ENCODE measurements around the gene DEFB124. TPM values are rescaled to one million over a fixed set of nuclear protein-coding genes. Genes with fewer than 3 reads are reported as not detected.

Gene DEFB124
- total RNA-seq (2021): not detected in 2 replicates
- long read RNA-seq: 0 reads

- H4K5ac ChIP-seq (ENCODE audit: insufficient read length, low read depth, low read length): no peak within 1 kb of the TSS
- Mint-ChIP-seq H3K4me1 (no peaks in the 10 kb centered on the region), H3K27me3 (ENCODE audit: low read depth) (peaks cover 23% of the 10 kb centered on the region), H3K9me3 (peaks cover 67 to 70% of the 10 kb centered on the region in 2 experiments), H3K36me3 (ENCODE audit: insufficient read depth in 1 of 3, low read depth in 3 of 3) (peaks cover 10 to 47% (median 17%) of the 10 kb centered on the region in 3 experiments; a peak in 6 of 7 replicates), H3K4me3 (peak within 1 kb of the TSS in 1 of 2 experiments; percentile 56; a peak in 3 of 5 replicates), H3K27ac (no peak within 1 kb of the TSS)
- H4K8ac ChIP-seq (replicated peaks; ENCODE audit: insufficient read length, low read depth, low read length): no peak within 1 kb of the TSS
- no peak within 1 kb of the TSS for H4K91ac ChIP-seq (ENCODE audit: insufficient read length, low read depth, low read length)
- no peak within 1 kb of the TSS for H3K4ac ChIP-seq (ENCODE audit: low read depth, low read length)
- no peak within 1 kb of the TSS for H3K56ac ChIP-seq (ENCODE audit: insufficient read length, low read depth, low read length)
- no peak within 1 kb of the TSS for H3K27ac ChIP-seq (ENCODE audit: insufficient read length, low read depth, low read length)
- H3K9me3 ChIP-seq (ENCODE audit: control insufficient read depth, low read depth, low read length): peaks cover 62% of the 10 kb centered on the region
- no peak within 1 kb of the TSS for H2BK20ac ChIP-seq (ENCODE audit: low read depth, low read length, poor library complexity, severe bottlenecking)
- no peak within 1 kb of the TSS for H3T11ph ChIP-seq (ENCODE audit: low read length)
- WGBS (ENCODE audit: extremely low coverage, insufficient read length, low lambda C conversion rate): no CpG with 5 or more reads among the region's 33 CpGs
- H2AK5ac ChIP-seq (ENCODE audit: insufficient read length, low read length): no peak within 1 kb of the TSS
- no peak for TF ChIP-seq CTCF (conservative IDR thresholded peaks at IDR 0.05)
- H3K14ac ChIP-seq (ENCODE audit: insufficient read depth, low read length): no peak within 1 kb of the TSS
- H3K9ac ChIP-seq (ENCODE audit: extremely low read depth, insufficient read length, low read length): no peak within 1 kb of the TSS
- H3K4me1 ChIP-seq (ENCODE audit: insufficient read depth, low read length): no peaks in the 10 kb centered on the region
- no peak within 1 kb of the TSS for H3K18ac ChIP-seq (ENCODE audit: insufficient read length, low read depth, low read length)
- H3K23ac ChIP-seq (ENCODE audit: insufficient read length, low read depth, low read length): no peak within 1 kb of the TSS
- H3K23me2 ChIP-seq (ENCODE audit: insufficient read length, low read depth, low read length, poor library complexity, severe bottlenecking): no peaks in the 10 kb centered on the region
- no peak within 1 kb of the TSS for H2BK12ac ChIP-seq (ENCODE audit: insufficient read length, low read depth, low read length)
- H2BK120ac ChIP-seq (ENCODE audit: low read depth, low read length, poor library complexity, severe bottlenecking): no peak within 1 kb of the TSS
- H3K79me2 ChIP-seq (ENCODE audit: insufficient read depth, low read length): no peaks in the 10 kb centered on the region
- no peak within 1 kb of the TSS for H3K4me2 ChIP-seq (ENCODE audit: insufficient read depth, insufficient read length, low read length)
- H4K20me1 ChIP-seq (ENCODE audit: control insufficient read depth, insufficient read depth, insufficient read length): no peaks in the 10 kb centered on the region
- H2AFZ ChIP-seq (ENCODE audit: low read length): no peak within 1 kb of the TSS
- no peaks in the 10 kb centered on the region for H3K79me1 ChIP-seq (ENCODE audit: insufficient read depth, low read depth, low read length, poor library complexity, severe bottlenecking)
- H3K27me3 ChIP-seq (ENCODE audit: insufficient read depth, low read length): no peaks in the 10 kb centered on the region
- H2BK15ac ChIP-seq (ENCODE audit: low read depth, low read length): no peak within 1 kb of the TSS
- H2BK5ac ChIP-seq (ENCODE audit: insufficient read length, low read length): no peak within 1 kb of the TSS
- DNase-seq: peak; percentile 57
Measured at GRCh38 chr20:31474758-31475427, at the start of gene DEFB124, which contains the start of gene REM1. Gene DEFB124 (minus strand): TSS chr20:31475127. CDS start chr20:31473013, 2,114 bp downstream. Gene REM1 (plus strand): TSS chr20:31475288. CDS start chr20:31476446, 1,158 bp downstream.
